GF-D8 (cell line): ENCODE data around the gene SHROOM3.

Experiments
- DNase-seq: peaks from one replicate; lab custom pipeline; 2025; lab: John Stamatoyannopoulos, UW

The SHROOM3 gene

GRCh38 chr4:76781698-76782595, 346.9 kb downstream of the SHROOM3 start:
- DNase-seq, result no peak

DNA sequence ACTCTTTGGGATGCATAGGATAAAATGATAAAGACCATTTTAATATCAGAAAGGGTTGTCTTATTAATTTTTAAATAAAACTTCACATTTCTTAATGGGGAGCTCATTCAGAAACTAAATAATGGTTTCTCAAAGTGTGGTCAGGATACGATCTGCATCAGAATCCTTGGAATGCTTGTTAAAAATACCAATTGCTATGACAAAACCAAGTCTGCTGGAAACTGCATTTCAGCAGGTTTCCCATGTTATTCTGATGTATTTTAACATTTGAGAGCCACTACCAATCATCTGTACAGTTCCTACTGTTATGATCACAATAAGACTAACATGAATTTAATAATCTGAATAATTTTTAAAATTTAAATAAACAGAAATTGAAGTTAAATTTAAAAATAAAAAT, 347.8 kb downstream of the SHROOM3 start:
- DNase-seq, result no peak

- DNase-seq, result no peak
Observed at GRCh38 chr4:76783836-76784235, 348.8 kb downstream of the SHROOM3 start.

GRCh38 chr4:76784237-76784636, 349.2 kb downstream of the SHROOM3 start:
- DNase-seq, result no peak

- no peak for DNase-seq
Observed at GRCh38 chr4:76787898-76788297, 352.9 kb downstream of the SHROOM3 start.

DNA sequence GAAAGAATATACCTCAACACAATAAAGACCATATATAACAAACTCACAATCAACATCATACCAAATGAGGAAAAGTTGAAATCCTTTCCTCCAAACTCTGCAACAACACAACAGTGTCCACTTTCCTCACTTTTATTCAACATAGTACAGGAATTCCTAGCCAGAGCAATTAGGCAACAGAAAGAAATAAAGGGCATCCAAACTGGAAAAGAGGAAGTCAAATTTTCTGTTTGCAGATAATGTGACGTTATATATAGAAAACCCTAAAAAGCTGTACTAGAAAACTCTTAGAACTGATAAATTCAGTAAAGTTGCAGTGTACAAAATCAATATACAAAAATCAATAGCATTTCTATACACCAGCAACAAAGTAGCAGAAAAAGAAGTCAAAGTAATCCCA, 355.3 kb downstream of the SHROOM3 start:
- DNase-seq, result no peak

- DNase-seq, result no peak
Observed at GRCh38 chr4:76791479-76791878, 356.4 kb downstream of the SHROOM3 start.

DNA sequence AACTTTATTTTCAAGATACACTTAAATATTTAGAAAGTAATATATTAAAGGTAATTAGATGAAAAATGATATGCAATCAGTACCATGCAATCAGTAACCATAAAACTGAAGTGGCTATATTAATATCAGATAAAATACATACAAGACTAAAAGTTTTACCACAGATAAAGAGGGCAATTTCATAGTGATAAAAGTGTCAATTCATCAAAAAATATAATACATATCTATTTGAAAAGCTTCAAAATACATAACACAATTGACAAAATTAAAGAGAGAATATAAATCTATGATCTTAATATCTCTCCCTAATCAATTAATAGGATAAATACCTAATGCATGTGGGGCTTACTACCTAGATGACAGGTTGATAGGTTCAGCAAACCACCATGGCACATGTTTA, 357.4 kb downstream of the SHROOM3 start:
- DNase-seq, result no peak

DNA sequence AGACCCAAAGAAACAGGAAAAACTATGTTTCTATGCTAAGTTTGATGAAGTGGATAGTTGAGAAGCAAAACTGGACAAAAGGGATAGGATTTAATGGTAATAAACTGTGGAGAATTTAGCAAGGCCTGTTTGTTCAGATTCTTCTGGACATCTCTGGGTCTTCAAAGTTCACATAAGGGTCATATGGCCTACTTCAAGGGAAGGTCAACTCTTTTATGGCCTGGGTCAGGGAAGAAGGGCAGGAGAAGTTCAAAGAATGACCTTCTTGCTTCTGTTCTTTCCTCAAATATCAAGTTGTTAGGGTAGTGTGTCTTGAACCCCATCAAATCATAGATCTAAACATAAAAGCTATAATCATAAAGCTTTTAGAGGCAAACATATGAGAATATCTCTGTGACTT, 360.2 kb downstream of the SHROOM3 start:
- DNase-seq, result no peak

- no peak for DNase-seq
Observed at GRCh38 chr4:76799140-76799539, 364.1 kb downstream of the SHROOM3 start.

DNA sequence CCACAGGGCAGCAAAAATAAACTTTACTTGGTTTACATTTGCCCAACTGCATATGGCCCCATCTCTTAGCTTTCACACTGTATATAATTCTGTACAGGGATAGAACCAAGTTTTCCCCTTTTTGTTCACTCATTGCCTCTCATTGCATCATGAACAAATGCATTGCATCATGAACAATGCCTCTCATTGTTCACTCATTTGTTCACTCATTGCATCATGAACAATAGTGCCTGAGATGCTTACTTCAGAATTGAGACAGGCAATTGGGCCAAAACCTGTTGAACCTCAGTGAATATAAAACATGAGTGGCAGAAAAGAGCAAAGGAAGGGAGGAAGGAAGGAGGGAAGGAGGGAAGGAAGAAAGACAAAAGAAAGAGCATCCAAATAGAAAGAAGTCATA, 364.7 kb downstream of the SHROOM3 start:
- no peak for DNase-seq

DNA sequence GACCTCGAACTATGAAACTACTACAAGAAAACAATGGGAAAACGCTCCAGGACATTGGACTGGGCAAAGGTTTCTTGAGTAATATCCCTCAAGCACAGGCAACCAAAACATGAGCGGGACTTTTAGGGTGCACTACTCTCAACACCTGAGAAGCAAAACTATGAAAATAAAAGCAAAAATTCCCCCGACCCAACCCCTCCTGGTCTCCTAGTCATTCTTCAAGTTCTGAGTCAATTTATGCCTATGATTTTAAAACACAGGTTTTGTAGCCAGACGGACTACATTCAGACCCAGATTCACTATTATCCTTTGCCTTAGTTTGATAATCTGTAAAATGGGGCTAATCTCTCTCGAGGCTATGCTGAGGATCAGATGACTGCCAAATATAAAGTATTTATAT, 365.9 kb downstream of the SHROOM3 start:
- no peak for DNase-seq

DNA sequence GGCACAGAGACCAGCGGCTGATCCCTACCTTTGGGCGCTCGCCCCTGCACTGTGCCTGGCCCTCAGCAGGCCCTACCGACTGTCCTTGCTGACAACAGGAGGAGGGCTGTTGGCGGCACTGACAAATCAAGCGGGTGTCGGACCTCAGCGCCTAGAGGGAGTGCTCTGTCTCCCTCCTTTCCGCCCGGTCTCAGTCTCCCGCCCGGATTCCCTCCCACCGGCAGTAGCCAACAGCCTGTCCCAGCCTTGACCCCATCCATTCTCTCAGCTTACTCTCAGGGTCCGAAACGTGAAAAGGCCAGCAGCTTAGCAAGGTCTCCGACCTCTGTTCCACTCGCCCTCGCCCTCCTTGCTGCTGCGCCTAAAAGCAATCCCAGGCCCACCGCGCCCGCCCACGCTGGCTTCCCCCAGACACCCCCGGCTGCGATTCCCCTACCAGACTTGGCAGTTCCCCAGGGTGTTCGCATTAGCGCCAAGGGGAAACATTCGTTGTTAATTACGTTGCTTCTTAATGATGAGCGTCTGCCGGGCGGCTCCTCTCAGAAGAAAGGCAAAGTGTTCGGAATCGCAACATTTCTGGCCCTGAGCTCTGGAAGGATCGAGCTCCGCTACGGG, 366.7 kb downstream of the SHROOM3 start:
- DNase-seq, result no peak

DNA sequence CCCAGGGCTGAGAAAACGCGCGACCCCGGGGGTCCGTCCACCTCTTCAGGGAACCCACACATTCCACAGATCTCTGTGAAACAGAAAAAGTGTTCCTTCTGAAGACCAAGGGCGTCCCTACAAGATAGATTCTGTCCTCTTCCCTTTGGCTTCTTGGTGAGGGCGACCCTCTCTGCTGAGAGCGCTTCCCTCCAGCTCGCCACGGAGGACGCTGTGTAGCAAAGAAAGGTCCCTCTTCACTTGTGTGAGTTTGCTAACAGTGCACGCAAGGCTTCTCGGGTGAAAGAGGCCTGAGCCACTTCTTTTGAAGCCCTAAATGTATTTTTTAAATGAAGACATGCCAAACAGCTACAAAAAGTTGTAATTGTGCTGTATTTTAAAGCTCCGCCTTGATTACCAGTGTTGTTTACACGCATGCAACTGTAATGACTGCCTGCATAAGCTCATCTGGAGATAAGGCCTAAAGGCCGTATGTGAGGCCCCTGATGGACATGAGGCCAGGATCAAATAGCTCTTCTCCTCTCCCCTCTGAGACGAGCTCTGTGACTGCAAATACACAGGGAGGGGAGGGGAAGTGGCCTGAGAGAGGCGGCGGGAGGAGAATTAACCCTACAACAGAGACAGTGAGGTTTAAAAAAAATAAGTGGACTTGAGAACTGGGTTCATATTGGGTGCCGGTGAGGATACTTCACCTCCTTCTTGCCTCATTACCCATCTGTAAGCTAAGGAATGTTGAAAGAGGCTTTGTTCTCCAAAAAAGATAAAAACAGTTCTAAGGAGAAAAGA, 367.4 kb downstream of the SHROOM3 start:
- DNase-seq, result no peak

GRCh38 chr4:76803522-76803921, 368.5 kb downstream of the SHROOM3 start:
- no peak for DNase-seq

GRCh38 chr4:76804096-76804495, 369.1 kb downstream of the SHROOM3 start:
- DNase-seq, result no peak

- no peak for DNase-seq
Observed at GRCh38 chr4:76806346-76806745, 371.3 kb downstream of the SHROOM3 start.

DNA sequence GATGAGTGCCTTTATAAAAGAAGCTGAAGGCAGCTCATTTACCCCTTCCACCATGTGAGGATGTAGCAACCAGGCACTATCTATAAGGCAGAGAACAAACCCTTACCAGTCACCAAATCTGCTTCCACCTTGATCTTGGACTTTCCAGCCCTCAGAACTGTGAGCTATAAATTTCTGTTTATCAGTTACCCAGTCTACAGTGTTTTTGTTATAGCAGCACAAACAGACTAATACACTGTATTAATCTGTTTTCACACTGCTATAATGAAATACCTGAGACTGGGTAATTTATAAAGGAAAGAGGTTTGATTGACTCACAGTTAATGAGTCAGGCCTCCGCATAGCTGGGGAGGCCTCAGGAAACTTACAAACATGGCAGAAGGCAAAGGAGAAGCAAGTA, 371.7 kb downstream of the SHROOM3 start:
- DNase-seq, result no peak

GRCh38 chr4:76809594-76810305, 374.7 kb downstream of the SHROOM3 start:
- DNase-seq, result no peak

DNA sequence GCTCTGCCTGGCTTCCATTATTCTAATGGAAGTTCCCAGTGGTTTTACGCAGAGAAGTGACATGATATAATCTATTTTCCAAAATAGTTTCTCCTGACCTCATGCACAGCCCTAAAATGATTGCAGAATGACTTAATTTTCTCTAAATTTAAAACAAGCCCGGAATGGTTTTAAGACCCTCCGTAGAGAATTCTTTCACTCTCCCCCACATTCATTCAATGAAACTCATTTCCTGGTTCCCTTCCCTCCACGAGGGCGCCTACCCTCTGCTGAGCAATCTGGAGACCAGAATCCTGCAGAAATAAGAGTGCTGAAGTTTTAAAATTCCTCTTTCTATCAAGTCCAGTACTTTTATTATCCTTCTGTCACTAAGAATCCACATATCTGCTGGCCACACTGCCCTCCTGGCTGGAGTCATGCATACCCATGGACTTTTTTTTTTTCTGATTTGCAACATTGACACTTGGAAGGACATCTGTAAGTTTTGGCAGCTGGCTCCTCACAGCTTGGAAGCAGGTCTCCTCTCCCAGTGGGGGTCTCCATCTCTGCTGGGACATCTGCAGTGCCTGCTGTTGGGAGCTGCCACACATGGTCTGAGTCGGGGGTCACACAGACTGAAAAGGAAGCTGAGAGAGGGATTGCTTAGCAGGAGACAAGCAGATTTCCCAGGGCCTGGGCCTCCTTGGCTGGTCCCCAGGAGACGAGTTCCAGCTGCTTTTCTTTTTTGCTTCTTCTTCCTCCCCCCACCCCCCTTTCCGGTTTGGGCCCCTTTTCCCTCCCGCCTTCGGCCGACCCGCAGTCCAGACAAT, 376.8 kb downstream of the SHROOM3 start:
- DNase-seq, result no peak

DNA sequence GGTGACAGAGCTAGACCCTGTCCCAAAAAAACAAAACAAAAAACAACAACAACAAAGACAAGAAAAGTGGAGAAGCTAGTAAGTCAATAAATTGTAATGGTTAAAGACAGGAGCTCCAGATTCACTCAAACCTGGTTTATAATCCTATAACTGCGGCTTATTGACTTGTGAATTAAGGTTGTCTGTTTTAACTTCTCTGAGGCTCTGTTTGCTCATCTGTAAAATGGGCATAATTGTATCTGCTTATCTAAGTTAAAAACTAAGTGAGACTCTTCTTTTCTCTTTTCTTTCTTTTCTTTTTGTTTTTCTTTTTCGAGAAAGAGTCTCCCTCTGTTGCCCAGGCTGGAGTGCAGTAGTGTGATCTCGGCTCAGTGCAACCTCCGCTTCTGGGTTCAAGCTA, 378.0 kb downstream of the SHROOM3 start:
- no peak for DNase-seq
